ENCODE results near the gene SVEP1. TPM values are rescaled to one million over a fixed set of nuclear protein-coding genes. Genes with fewer than 3 reads are reported as not detected.

Gene SVEP1
- polyA plus RNA-seq, 1 of the 3 experiments (the other 2 are of a cell fraction), result 0.10 TPM

GRCh38 chr9:110623462-110624025 lies 44.0 kb upstream of the SVEP1 start:
- POLR2A ChIA-PET, result no interaction called here
- Histone ChIP-seq H3K36me3 (replicated peaks in 1 of 2; ENCODE audit: control insufficient read depth in 1 of 2, insufficient read depth in 2 of 2, low read length in 1 of 2) (no peaks in the 10 kb centered on the region), H3K9me2 (no peaks in the 10 kb centered on the region), H4K20me1 (ENCODE audit: insufficient read depth) (no peaks in the 10 kb centered on the region), H3K9me3 (no peaks in the 10 kb centered on the region), H3K4me2 (no peak overlapping the region), H3K4me3 (ENCODE audit: low read depth in 2 of 2, low read length in 1 of 2) (no peak overlapping the region; a peak in 1 of 4 replicates), H3K27ac (ENCODE audit: low read depth in 2 of 2, low read length in 1 of 2) (no peak overlapping the region), H3K4me1 (ENCODE audit: control insufficient read depth in 1 of 2, insufficient read depth in 2 of 2, low read depth in 1 of 2, low read length in 1 of 2) (peaks cover 0 to 7% of the 10 kb centered on the region in 2 experiments; a peak in 1 of 4 replicates), H3F3A (replicated peaks; ENCODE audit: insufficient read depth) (no peaks in the 10 kb centered on the region), H3K9ac (no peak overlapping the region), H2AFZ (ENCODE audit: low read depth) (peak overlapping the region; percentile 38; the same call in 1 of the 2 replicates), H3K27me3 (ENCODE audit: insufficient read depth) (no peaks in the 10 kb centered on the region), H3K79me2 (ENCODE audit: insufficient read depth) (no peaks in the 10 kb centered on the region)
- DNase-seq, result peak; percentile 30
- TF ChIP-seq YY1 (IDR thresholded peaks at IDR 0.05; ENCODE audit: low read depth) (no peak), GABPA (IDR thresholded peaks at IDR 0.05; ENCODE audit: low read depth) (no peak), TAF1 (IDR thresholded peaks at IDR 0.05; ENCODE audit: borderline replicate concordance, low read depth, low read length) (no peak), GATA2 (CRISPR knock-in tag; IDR thresholded peaks at IDR 0.05) (no peak), ZBTB33 (IDR thresholded peaks at IDR 0.05; ENCODE audit: borderline replicate concordance, low read depth) (no peak), RFX5 (IDR thresholded peaks at IDR 0.05; ENCODE audit: low read length) (no peak), RAD21 (IDR thresholded peaks at IDR 0.05; ENCODE audit: low read length) (peak; percentile 92), USF1 (IDR thresholded peaks at IDR 0.05; ENCODE audit: borderline replicate concordance, low read depth) (no peak), RXRA (IDR thresholded peaks at IDR 0.05; ENCODE audit: borderline replicate concordance, low read depth) (no peak), RCOR1 (IDR thresholded peaks at IDR 0.05; ENCODE audit: low read length) (no peak), SMC3 (IDR thresholded peaks at IDR 0.05; ENCODE audit: low read depth, low read length) (peak; percentile 75), REST (IDR thresholded peaks at IDR 0.05; ENCODE audit: low read depth, low read length) (no peak), MXI1 (IDR thresholded peaks at IDR 0.05; ENCODE audit: low read depth, low read length) (no peak), CTCF (IDR thresholded peaks at IDR 0.05) (peak; percentile 76), EZH2phosphoT487 (IDR thresholded peaks at IDR 0.05; ENCODE audit: borderline replicate concordance, low read depth) (no peak), PBX3 (IDR thresholded peaks at IDR 0.05) (no peak), SIN3A (IDR thresholded peaks at IDR 0.05; ENCODE audit: borderline replicate concordance, low read depth, low read length) (no peak), CHD2 (IDR thresholded peaks at IDR 0.05; ENCODE audit: low read length, partially characterized antibody) (no peak), IRF3 (IDR thresholded peaks at IDR 0.05; ENCODE audit: low read depth, low read length) (no peak), NFIC (IDR thresholded peaks at IDR 0.05; ENCODE audit: borderline replicate concordance) (no peak), TCF12 (IDR thresholded peaks at IDR 0.05) (no peak), FOXJ3 (CRISPR knock-in tag; IDR thresholded peaks at IDR 0.05) (no peak)
- CTCF ChIA-PET, result interaction anchor here (0.6 to 2.3 kb wide), 46 partner anchors 12 to 1049 kb away, joined by 3 to 42 read pairs (median 4); partner anchors contain the start of gene TXNDC8
- 42% methylated on average over 3 of the region's 3 CpGs for WGBS (ENCODE audit: low lambda C conversion rate)

Data from SK-N-SH (cell line).